Tibial artery (tissue), 4 donors: ENCODE results near the gene MVB12A.

ENCODE experiments used
- DNase-seq, 2 donors: peaks; one replicate each; pipeline ENCODE4 v3.0.0-alpha.2; 2019
- H3K27ac ChIP-seq, 2 donors: fragments of 200-600 bp; sonication (generic) in 1 of 2; 1 replicate in 1 of 2; 2 replicates in 1 of 2; pipeline ENCODE4 v1.5.1; 2018 to 2019; ENCODE audit warnings: mild to moderate bottlenecking in 1 of 2
- H3K27me3 ChIP-seq, 2 donors: fragments of 200-600 bp; sonication (generic) in 1 of 2; one replicate each; pipeline versions ENCODE4 v1.5.1 to v1.6.0; 2016 to 2019
- H3K36me3 ChIP-seq, 3 donors: fragments of 200-600 bp; sonication (generic) in 2 of 3; one replicate each; pipeline ENCODE4 v1.5.1; 2016 to 2019; ENCODE audit warnings: mild to moderate bottlenecking in 2 of 3
- H3K4me1 ChIP-seq, 4 donors: fragments of 200-600 bp; sonication (generic) in 2 of 4; 1 replicate in 3 of 4; 2 replicates in 1 of 4; pipeline ENCODE4 v1.5.1; 2016 to 2019
- H3K4me3 ChIP-seq, 2 donors: fragments of 200-600 bp; sonication (generic) in 1 of 2; 1 replicate in 1 of 2; 2 replicates in 1 of 2; pipeline ENCODE4 v1.5.1; 2018 to 2019; ENCODE audit warnings: mild to moderate bottlenecking in 2 of 2
- H3K9me3 ChIP-seq, 3 donors: fragments of 200-600 bp; sonication (generic) in 1 of 3; one replicate each; pipeline ENCODE4 v1.5.1; 2016 to 2019
- CTCF ChIP-seq, 2 experiments: fragments of 200-600 bp in 1 of 2; fragments of 450-650 bp in 1 of 2; IDR thresholded peaks; one replicate each; pipeline ENCODE4 v1.5.1; 2017 to 2019; ENCODE audit warnings: antibody characterized with exemption in 2 of 2, mild to moderate bottlenecking in 1 of 2, moderate library complexity in 1 of 2
- intact Hi-C: fragments of 100-400 bp; cut with DNase I; formaldehyde crosslinking; loops from one replicate; pipeline ENCODE4 v1.15.0; 2023; ENCODE audit warnings: low total_unique reads

Gene MVB12A

GRCh38 chr19:17436094-17436873 lies 16.4 kb downstream of the MVB12A start:
- Histone ChIP-seq H3K4me3 (no peak overlapping the region), H3K27me3 (no peaks in the 10 kb centered on the region), H3K9me3 (no peaks in the 10 kb centered on the region), H3K27ac (no peak overlapping the region), H3K36me3 (peaks cover 0 to 9% (median 8%) of the 10 kb centered on the region in 3 donors), H3K4me1 (no peaks in the 10 kb centered on the region)
- no peak for TF ChIP-seq CTCF (IDR thresholded peaks at IDR 0.05)
- intact Hi-C loops: no loop called here
- no peak for DNase-seq

GRCh38 chr19:17436874-17437267 lies 17.0 kb downstream of the MVB12A start:
- no peak for TF ChIP-seq CTCF (IDR thresholded peaks at IDR 0.05)
- no peak for DNase-seq
- no peaks in the 10 kb centered on the region for H3K27me3 ChIP-seq
- H3K9me3 ChIP-seq: no peaks in the 10 kb centered on the region
- peaks cover 0 to 9% (median 8%) of the 10 kb centered on the region in 3 donors for H3K36me3 ChIP-seq
- no peak overlapping the region for H3K4me3 ChIP-seq
- no peak overlapping the region for H3K27ac ChIP-seq
- no peaks in the 10 kb centered on the region for H3K4me1 ChIP-seq
- intact Hi-C loops: no loop called here

- H3K36me3 ChIP-seq: peaks cover 0 to 2% (median under 1%) of the 10 kb centered on the region in 3 donors
- no peaks in the 10 kb centered on the region for H3K27me3 ChIP-seq
- H3K4me1 ChIP-seq: no peaks in the 10 kb centered on the region
- no peak overlapping the region for H3K27ac ChIP-seq
- no peaks in the 10 kb centered on the region for H3K9me3 ChIP-seq
- H3K4me3 ChIP-seq: no peak overlapping the region
- intact Hi-C loops: no loop called here
- TF ChIP-seq CTCF (IDR thresholded peaks at IDR 0.05): no peak
- no peak for DNase-seq
These were observed 21.6 kb downstream of the MVB12A start for GRCh38 chr19:17441241-17442021.

- Histone ChIP-seq H3K9me3 (no peaks in the 10 kb centered on the region), H3K4me1 (peaks cover 0 to 14% (median 8%) of the 10 kb centered on the region in 4 donors)
- intact Hi-C loops: no loop called here
These were observed 25.8 kb downstream of the MVB12A start for GRCh38 chr19:17445526-17446165.

More at GRCh38 chr19:17445526-17446165, 25.8 kb downstream of the MVB12A start:
- DNase-seq: no peak
- H3K27ac ChIP-seq: no peak overlapping the region
- no peaks in the 10 kb centered on the region for H3K36me3 ChIP-seq
- peaks cover 0 to 22% of the 10 kb centered on the region in 2 donors for H3K27me3 ChIP-seq
- H3K4me3 ChIP-seq: no peak overlapping the region
- no peak for TF ChIP-seq CTCF (IDR thresholded peaks at IDR 0.05)
